Measurements from ENCODE around the gene DNAJB12. TPM values are rescaled to one million over a fixed set of nuclear protein-coding genes. Genes with fewer than 3 reads are reported as not detected.
"Not testable (repeated sequence)": the region's sequence is repeated elsewhere in the genome, so short reads cannot be mapped to it uniquely, and the experiment has no call there.

The DNAJB12 gene
- total and polyA plus RNA-seq, 10 of the 15 experiments (the other 5 are each of a cell fraction or from before 2014, with no cell fraction given), result 4.6 to 31.6 (median 18.8) TPM

DNA sequence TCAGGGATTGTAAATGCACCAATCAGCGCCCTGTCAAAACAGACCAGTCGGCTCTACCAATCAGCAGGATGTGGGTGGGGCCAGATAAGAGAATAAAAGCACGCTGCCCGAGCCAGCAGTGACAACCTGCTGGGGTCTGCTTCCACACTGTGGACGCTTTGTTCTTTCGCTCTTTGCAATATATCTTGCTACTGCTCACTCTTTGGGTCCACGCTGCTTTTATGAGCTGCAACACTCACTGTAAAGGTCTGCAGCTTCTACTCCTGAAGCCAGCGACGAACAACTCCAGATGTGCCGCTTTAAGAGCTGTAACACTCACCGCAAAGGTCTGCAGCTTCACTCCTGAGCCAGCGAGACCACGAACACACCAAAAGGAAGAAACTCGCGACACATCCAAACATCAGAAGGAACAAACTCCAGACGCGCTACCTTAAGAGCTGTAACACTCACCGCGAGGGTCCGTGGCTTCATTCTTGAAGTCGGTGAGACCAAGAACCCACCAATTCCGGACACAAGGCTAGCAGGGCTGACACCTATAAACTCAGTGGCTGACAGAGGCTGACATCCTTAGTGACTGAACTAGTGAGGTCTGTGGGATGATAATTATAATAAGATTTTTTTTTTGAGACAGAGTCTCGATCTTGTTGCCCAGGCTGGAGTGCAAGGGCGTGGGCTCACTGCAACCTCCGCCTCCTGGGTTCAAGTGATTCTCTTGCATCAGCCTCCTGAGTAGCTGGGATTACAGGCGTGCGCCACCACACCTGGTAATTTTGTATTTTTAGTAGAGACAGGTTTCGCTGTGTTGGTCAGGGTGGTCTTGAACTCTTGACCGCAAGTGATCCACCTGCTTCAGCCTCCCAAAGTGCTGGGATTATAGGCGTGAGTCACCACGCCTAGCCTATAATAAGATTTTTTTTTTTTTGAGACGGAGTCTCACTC lies 27.8 kb downstream of the DNAJB12 start:
- H3K9me3 ChIP-seq (replicated peaks; ENCODE audit: control insufficient read depth, insufficient read depth, low read length); BruUV-seq (replicated peaks); H4K20me1 ChIP-seq (ENCODE audit: control insufficient read depth, insufficient read depth); FAIRE-seq; H3K9ac ChIP-seq (ENCODE audit: control insufficient read depth, insufficient read depth, low read length); H3K79me2 ChIP-seq (ENCODE audit: control insufficient read depth, insufficient read depth, low read length); H3K27ac ChIP-seq (ENCODE audit: control insufficient read depth, insufficient read depth); DNase-seq (ENCODE audit: low read depth, low spot score); H2AFZ ChIP-seq (ENCODE audit: control insufficient read depth, low read depth, low read length); H3K36me3 ChIP-seq (ENCODE audit: control insufficient read depth in 2 of 2, insufficient read depth in 2 of 2, low read length in 1 of 2); in situ Hi-C loops (cut with MboI); ATAC-seq; H3K27me3 ChIP-seq (replicated peaks in 1 of 2; ENCODE audit: control insufficient read depth in 2 of 2, insufficient read depth in 2 of 2, low read length in 1 of 2); intact Hi-C loops (cut with micrococcal nuclease; ENCODE audit: unreplicated experiment); H3K4me2 ChIP-seq (ENCODE audit: control insufficient read depth, insufficient read depth); H3K4me3 ChIP-seq: not testable (repeated sequence)
- H3K4me1 ChIP-seq (ENCODE audit: control insufficient read depth, insufficient read depth, low read length), result peaks cover 50% of the 10 kb centered on the region
- ChIA-PET POLR2A (interaction anchor here (1.2 to 5.8 kb wide), 2 partner anchors 49 to 52 kb away, joined by 4 to 56 read pairs; partner anchors contain the start of gene DDIT4), CTCF (interaction anchor here (0.7 to 16.6 kb wide), 10 partner anchors 9 to 279 kb away, joined by 3 to 275 read pairs (median 4); partner anchors contain the start of gene DDIT4), SMC1A (ENCODE audit: uncharacterized antibody, unreplicated experiment) (interaction anchor here (0.7 to 1.9 kb wide), 4 partner anchors 52 to 201 kb away, joined by 3 to 7 read pairs (median 3); no protein-coding TSS in a partner anchor), RAD21 (ENCODE audit: unreplicated experiment) (interaction anchor here (0.7 to 1.8 kb wide), 4 partner anchors 12 to 201 kb away, joined by 3 to 5 read pairs (median 4); no protein-coding TSS in a partner anchor)
- WGBS (ENCODE audit: insufficient coverage, insufficient replicate concordance, low lambda C conversion rate, missing lambda C conversion rate), result 67% methylated on average over 32 of the region's 32 CpGs

DNA sequence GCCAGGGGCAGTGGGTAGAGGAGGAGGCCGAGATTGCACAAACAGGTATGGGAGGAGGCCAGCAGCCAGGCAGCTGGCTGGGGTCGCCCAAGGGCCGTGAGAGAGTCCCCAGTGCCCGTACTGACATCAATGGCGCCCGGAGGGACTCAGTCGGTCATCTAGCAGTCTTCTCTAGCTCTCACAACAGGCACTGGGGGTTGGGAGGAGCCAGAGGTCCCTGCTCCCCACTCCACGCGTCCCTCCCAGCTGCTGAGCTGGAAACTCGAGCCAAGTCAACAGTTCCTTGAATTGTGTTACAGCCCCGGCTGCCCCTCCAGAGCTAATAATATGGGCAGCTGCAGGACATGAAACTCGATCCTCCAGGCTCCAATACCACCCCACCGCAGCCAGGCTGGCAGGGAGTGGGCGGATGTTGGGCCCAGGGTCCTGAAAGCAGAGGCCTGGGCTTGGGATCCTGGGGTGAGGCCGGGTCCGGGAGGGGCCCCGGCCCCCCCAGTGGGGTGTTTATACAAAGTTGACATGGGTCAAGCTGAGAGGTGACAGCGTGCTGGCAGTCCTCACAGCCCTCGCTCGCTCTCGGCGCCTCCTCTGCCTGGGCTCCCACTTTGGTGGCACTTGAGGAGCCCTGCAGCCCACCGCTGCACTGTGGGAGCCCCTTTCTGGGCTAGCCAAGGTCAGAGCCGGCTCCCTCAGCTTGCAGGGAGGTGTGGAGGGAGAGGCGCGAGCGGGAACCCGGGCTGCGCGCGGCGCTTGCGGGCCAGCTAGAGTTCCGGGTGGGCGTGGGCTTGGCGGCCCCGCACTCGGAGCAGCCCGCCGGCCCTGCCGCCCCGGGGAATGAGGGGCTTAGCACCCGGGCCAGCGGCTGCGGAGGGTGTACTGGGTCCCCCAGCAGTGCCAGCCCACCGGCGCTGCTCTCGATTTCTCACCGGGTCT lies 29.2 kb downstream of the DNAJB12 start:
- H3K4me3 ChIP-seq; H3K4me2 ChIP-seq (ENCODE audit: control insufficient read depth, insufficient read depth); H3K36me3 ChIP-seq (ENCODE audit: control insufficient read depth in 2 of 2, insufficient read depth in 2 of 2, low read length in 1 of 2); H3K27ac ChIP-seq (ENCODE audit: control insufficient read depth, insufficient read depth); intact Hi-C loops (cut with micrococcal nuclease; ENCODE audit: unreplicated experiment); H3K79me2 ChIP-seq (ENCODE audit: control insufficient read depth, insufficient read depth, low read length); in situ Hi-C loops (cut with MboI); H3K9ac ChIP-seq (ENCODE audit: control insufficient read depth, insufficient read depth, low read length); H4K20me1 ChIP-seq (ENCODE audit: control insufficient read depth, insufficient read depth); ATAC-seq; BruUV-seq (replicated peaks); H3K27me3 ChIP-seq (replicated peaks in 1 of 2; ENCODE audit: control insufficient read depth in 2 of 2, insufficient read depth in 2 of 2, low read length in 1 of 2); H2AFZ ChIP-seq (ENCODE audit: control insufficient read depth, low read depth, low read length); H3K9me3 ChIP-seq (replicated peaks; ENCODE audit: control insufficient read depth, insufficient read depth, low read length); POLR2A ChIA-PET; DNase-seq (ENCODE audit: low read depth, low spot score); FAIRE-seq: not testable (repeated sequence)
- RAD21 ChIA-PET (ENCODE audit: unreplicated experiment), result interaction anchor here (1.0 kb wide), 1 partner anchor 52 kb away, joined by 3 read pairs; no protein-coding TSS in a partner anchor
- WGBS (ENCODE audit: insufficient coverage, insufficient replicate concordance, low lambda C conversion rate, missing lambda C conversion rate), result 94% methylated on average over 32 of the region's 49 CpGs
- CTCF ChIA-PET, result interaction anchor here (1.4 to 16.6 kb wide), 3 partner anchors 10 to 277 kb away, joined by 3 to 275 read pairs (median 5); partner anchors contain the start of gene DDIT4
- H3K4me1 ChIP-seq (ENCODE audit: control insufficient read depth, insufficient read depth, low read length), result peaks cover 50% of the 10 kb centered on the region
- SMC1A ChIA-PET (ENCODE audit: uncharacterized antibody, unreplicated experiment), result interaction anchor here (1.3 kb wide), 1 partner anchor 70 kb away, joined by 3 read pairs; no protein-coding TSS in a partner anchor

Measured in GM12878 (cell line).